K562 (cell line): ENCODE data around the gene AHNAK.

Experiments
- EZH2 ChIP-seq: IDR thresholded peaks from 2 replicates; pipeline ENCODE4 v1.6.1; 2012; ENCODE audit warnings: low read depth, mild to moderate bottlenecking, inconsistent platforms, low read length, borderline replicate concordance
- GABPA ChIP-seq: fragments of 200-800 bp; sonication (Bioruptor generic); conservative IDR thresholded peaks from 2 replicates; pipeline ENCODE4 v1.6.1; 2016; ENCODE audit warnings: low read depth, missing genetic modification characterization, missing compliant biosample characterization
- IFI16 ChIP-seq: fragments of 250-450 bp; sonication (Bioruptor Pico); IDR thresholded peaks from 2 replicates; pipeline ENCODE4 v2.1.2; 2022; ENCODE audit warnings: mild to moderate bottlenecking, inconsistent platforms
- KDM5B ChIP-seq: fragments of 200-600 bp; sonication (generic); IDR thresholded peaks from 2 replicates; pipeline ENCODE4 v1.6.1; 2012; ENCODE audit warnings: low read depth, mild to moderate bottlenecking, moderate library complexity, low read length, control low read depth, inconsistent platforms; ENCODE audit not compliant: insufficient replicate concordance
- POLR2A ChIP-seq: fragments of 450-650 bp; conservative IDR thresholded peaks from 2 replicates; pipeline ENCODE4 v1.6.1; 2016
- RBM25 ChIP-seq: fragments of 200-400 bp; formaldehyde crosslinking; IDR thresholded peaks from 2 replicates; pipeline ENCODE4 v1.6.1; 2018; ENCODE audit warnings: low read length, low read depth, moderate library complexity; ENCODE audit not compliant: severe bottlenecking
- ZNF830 ChIP-seq: fragments of 250-450 bp; sonication (Bioruptor Pico); IDR thresholded peaks from 2 replicates; pipeline ENCODE4 v1.5.0; 2021; ENCODE audit warnings: mild to moderate bottlenecking
- TF ChIP-seq, protein P1 (sequence below): fragments of 250-450 bp; sonication (Bioruptor Pico); IDR thresholded peaks from 2 replicates; pipeline ENCODE4 v1.5.0; 2020; ENCODE audit warnings: mild to moderate bottlenecking, borderline replicate concordance
- TF ChIP-seq, protein P2 (sequence below): sonication (generic); formaldehyde crosslinking; IDR thresholded peaks from 2 replicates; pipeline ENCODE4 v1.8.1; 2023; ENCODE audit warnings: mild to moderate bottlenecking, missing genetic modification reagents
- TF ChIP-seq, protein P3 (sequence below), 3 experiments: IDR thresholded peaks in 2 of 3; conservative IDR thresholded peaks in 1 of 3; 2 replicates each; pipeline ENCODE4 v1.5.1; 2011 to 2012; ENCODE audit warnings: low read length in 3 of 3, mild to moderate bottlenecking in 3 of 3, control low read depth in 2 of 3, improper control_type of control experiment in 1 of 3, inconsistent platforms in 1 of 3, low read depth in 1 of 3, mixed read lengths in 1 of 3, moderate library complexity in 1 of 3; ENCODE audit not compliant: insufficient read depth in 2 of 3

DNA sequence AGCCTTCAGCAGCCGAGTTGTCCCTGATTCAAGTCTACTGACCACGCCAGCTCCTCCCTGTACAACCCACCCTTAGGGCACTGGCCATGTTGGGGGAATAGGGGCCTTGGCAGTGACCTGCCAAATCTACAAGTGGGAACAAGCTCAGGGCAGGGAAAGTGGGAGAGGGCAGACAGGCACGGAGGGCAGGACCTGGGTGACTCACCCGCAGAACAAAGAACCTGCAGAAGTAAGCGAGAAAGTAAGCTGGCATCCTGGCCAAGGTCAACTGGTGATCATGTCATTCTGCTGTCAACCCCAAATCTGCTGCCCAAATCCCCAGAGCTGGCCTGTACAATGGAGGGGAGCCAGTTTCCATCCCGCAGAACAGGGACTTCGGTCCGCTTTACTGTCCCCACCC lies 135.6 kb downstream of the AHNAK start:
- TF ChIP-seq, protein P1, sequence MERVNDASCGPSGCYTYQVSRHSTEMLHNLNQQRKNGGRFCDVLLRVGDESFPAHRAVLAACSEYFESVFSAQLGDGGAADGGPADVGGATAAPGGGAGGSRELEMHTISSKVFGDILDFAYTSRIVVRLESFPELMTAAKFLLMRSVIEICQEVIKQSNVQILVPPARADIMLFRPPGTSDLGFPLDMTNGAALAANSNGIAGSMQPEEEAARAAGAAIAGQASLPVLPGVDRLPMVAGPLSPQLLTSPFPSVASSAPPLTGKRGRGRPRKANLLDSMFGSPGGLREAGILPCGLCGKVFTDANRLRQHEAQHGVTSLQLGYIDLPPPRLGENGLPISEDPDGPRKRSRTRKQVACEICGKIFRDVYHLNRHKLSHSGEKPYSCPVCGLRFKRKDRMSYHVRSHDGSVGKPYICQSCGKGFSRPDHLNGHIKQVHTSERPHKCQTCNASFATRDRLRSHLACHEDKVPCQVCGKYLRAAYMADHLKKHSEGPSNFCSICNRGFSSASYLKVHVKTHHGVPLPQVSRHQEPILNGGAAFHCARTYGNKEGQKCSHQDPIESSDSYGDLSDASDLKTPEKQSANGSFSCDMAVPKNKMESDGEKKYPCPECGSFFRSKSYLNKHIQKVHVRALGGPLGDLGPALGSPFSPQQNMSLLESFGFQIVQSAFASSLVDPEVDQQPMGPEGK (CRISPR knock-in tag) = no peak
- TF ChIP-seq EZH2 (no peak), KDM5B (no peak), POLR2A (no peak), ZNF830 (no peak), GABPA (no peak), IFI16 (CRISPR knock-in tag) (no peak), RBM25 (no peak)
- TF ChIP-seq, protein P2, sequence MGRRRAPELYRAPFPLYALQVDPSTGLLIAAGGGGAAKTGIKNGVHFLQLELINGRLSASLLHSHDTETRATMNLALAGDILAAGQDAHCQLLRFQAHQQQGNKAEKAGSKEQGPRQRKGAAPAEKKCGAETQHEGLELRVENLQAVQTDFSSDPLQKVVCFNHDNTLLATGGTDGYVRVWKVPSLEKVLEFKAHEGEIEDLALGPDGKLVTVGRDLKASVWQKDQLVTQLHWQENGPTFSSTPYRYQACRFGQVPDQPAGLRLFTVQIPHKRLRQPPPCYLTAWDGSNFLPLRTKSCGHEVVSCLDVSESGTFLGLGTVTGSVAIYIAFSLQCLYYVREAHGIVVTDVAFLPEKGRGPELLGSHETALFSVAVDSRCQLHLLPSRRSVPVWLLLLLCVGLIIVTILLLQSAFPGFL (CRISPR knock-in tag) = no peak
- TF ChIP-seq, protein P3, sequence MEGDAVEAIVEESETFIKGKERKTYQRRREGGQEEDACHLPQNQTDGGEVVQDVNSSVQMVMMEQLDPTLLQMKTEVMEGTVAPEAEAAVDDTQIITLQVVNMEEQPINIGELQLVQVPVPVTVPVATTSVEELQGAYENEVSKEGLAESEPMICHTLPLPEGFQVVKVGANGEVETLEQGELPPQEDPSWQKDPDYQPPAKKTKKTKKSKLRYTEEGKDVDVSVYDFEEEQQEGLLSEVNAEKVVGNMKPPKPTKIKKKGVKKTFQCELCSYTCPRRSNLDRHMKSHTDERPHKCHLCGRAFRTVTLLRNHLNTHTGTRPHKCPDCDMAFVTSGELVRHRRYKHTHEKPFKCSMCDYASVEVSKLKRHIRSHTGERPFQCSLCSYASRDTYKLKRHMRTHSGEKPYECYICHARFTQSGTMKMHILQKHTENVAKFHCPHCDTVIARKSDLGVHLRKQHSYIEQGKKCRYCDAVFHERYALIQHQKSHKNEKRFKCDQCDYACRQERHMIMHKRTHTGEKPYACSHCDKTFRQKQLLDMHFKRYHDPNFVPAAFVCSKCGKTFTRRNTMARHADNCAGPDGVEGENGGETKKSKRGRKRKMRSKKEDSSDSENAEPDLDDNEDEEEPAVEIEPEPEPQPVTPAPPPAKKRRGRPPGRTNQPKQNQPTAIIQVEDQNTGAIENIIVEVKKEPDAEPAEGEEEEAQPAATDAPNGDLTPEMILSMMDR (IDR thresholded peaks at IDR 0.05 in 2 of 3, conservative IDR thresholded peaks at IDR 0.05 in 1 of 3; ENCODE audit: insufficient read depth in 2 of 3, low read depth in 1 of 3, low read length in 3 of 3) = no peak
